Measurements from ENCODE around the gene ATP6AP2. TPM values are rescaled to one million over a fixed set of nuclear protein-coding genes. Genes with fewer than 3 reads are reported as not detected.

The ATP6AP2 gene
- total and polyA plus RNA-seq, 2 of the 13 experiments (the other 11 are each of a cell fraction or from before 2014, with no cell fraction given) = 55.6 to 108 TPM

GRCh38 chrX:40637687-40638086 is 56.9 kb downstream of the ATP6AP2 start:
- DNase-seq (ENCODE audit: low spot score) = no peak
- Histone ChIP-seq H3K9me3 (ENCODE audit: low read length) (no peaks in the 10 kb centered on the region), H3K4me2 (ENCODE audit: low read depth, low read length) (no peak overlapping the region), H3K36me3 (replicated peaks in 1 of 2; ENCODE audit: control insufficient read depth in 1 of 2, insufficient read depth in 2 of 2, low read length in 2 of 2) (peaks cover 3 to 24% of the 10 kb centered on the region in 2 experiments; a peak in 3 of 5 replicates), H3K27me3 (ENCODE audit: control insufficient read depth in 1 of 2, insufficient read depth in 2 of 2, low read length in 2 of 2) (no peaks in the 10 kb centered on the region), H4K20me1 (ENCODE audit: insufficient read depth, low read length) (no peaks in the 10 kb centered on the region), H3K27ac (ENCODE audit: extremely low read length, insufficient read depth, low read length) (no peak overlapping the region), H2AFZ (ENCODE audit: low read length) (no peak overlapping the region), H3K9ac (ENCODE audit: insufficient read depth, low read depth, low read length) (no peak overlapping the region), H3K4me1 (ENCODE audit: insufficient read depth, low read length) (no peaks in the 10 kb centered on the region), H3K79me2 (ENCODE audit: insufficient read depth, low read length) (no peaks in the 10 kb centered on the region), H3K4me3 (replicated peaks in 1 of 3; ENCODE audit: insufficient read depth in 1 of 3, low read depth in 2 of 3, low read length in 3 of 3) (no peak overlapping the region)
- in situ Hi-C loops (cut with HindIII; ENCODE audit: extremely low pct_ligation_motif_present, low pct_unique_long_range_greater_than_20kb) = no loop called here
- no peak for ATAC-seq
- ChIA-PET CTCF (ENCODE audit: low intra/inter-chr PET ratio, low total read pairs) (no interaction called here), POLR2A (no interaction called here)
- no peak for FAIRE-seq
- intact Hi-C loops (cut with micrococcal nuclease; ENCODE audit: unreplicated experiment) = no loop called here
- WGBS (ENCODE audit: low lambda C conversion rate) = 97% methylated on average over 3 of the region's 3 CpGs
- no TSS peak for BruUV-seq (replicated peaks)
- TF ChIP-seq ZNF563 (CRISPR knock-in tag; IDR thresholded peaks at IDR 0.05) (no peak), ZNF414 (CRISPR knock-in tag; IDR thresholded peaks at IDR 0.05) (no peak), ZBTB7B (CRISPR knock-in tag; IDR thresholded peaks at IDR 0.05) (no peak), ZNF530 (CRISPR knock-in tag; IDR thresholded peaks at IDR 0.05; ENCODE audit: low read depth) (no peak), KDM3A (CRISPR knock-in tag; IDR thresholded peaks at IDR 0.05; ENCODE audit: low read depth) (no peak), ZSCAN31 (CRISPR knock-in tag; IDR thresholded peaks at IDR 0.05; ENCODE audit: low read depth) (no peak)
- TF ChIP-seq, protein P1, sequence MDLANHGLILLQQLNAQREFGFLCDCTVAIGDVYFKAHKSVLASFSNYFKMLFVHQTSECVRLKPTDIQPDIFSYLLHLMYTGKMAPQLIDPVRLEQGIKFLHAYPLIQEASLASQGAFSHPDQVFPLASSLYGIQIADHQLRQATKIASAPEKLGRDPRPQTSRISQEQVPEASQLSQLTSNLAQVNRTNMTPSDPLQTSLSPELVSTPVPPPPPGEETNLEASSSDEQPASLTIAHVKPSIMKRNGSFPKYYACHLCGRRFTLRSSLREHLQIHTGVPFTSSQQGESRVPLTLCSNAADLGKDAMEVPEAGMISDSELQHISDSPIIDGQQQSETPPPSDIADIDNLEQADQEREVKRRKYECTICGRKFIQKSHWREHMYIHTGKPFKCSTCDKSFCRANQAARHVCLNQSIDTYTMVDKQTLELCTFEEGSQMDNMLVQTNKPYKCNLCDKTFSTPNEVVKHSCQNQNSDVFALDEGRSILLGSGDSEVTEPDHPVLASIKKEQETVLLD (CRISPR knock-in tag; IDR thresholded peaks at IDR 0.05; ENCODE audit: low read depth) = no peak
- TF ChIP-seq, protein P2, sequence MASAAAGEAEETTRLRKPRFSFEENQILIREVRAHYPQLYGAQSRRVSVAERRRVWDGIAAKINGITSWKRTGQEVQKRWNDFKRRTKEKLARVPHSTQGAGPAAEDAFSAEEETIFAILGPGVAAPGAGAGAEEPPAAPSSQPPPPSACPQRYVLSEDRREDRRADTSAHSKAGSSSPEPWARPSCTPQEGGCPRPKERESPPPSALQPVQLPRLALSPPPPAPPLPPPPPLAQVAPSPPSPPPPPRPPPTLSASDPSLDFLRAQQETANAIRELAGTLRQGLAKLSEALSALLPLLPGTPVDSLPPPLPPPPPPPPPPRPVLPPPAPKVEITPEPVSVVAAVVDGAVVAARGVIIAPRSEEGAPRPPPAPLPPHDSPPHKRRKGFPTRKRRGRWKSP (CRISPR knock-in tag; IDR thresholded peaks at IDR 0.05) = no peak
- TF ChIP-seq, protein P3, sequence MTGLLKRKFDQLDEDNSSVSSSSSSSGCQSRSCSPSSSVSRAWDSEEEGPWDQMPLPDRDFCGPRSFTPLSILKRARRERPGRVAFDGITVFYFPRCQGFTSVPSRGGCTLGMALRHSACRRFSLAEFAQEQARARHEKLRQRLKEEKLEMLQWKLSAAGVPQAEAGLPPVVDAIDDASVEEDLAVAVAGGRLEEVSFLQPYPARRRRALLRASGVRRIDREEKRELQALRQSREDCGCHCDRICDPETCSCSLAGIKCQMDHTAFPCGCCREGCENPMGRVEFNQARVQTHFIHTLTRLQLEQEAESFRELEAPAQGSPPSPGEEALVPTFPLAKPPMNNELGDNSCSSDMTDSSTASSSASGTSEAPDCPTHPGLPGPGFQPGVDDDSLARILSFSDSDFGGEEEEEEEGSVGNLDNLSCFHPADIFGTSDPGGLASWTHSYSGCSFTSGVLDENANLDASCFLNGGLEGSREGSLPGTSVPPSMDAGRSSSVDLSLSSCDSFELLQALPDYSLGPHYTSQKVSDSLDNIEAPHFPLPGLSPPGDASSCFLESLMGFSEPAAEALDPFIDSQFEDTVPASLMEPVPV (CRISPR knock-in tag; IDR thresholded peaks at IDR 0.05) = no peak
- TF ChIP-seq, protein P4, sequence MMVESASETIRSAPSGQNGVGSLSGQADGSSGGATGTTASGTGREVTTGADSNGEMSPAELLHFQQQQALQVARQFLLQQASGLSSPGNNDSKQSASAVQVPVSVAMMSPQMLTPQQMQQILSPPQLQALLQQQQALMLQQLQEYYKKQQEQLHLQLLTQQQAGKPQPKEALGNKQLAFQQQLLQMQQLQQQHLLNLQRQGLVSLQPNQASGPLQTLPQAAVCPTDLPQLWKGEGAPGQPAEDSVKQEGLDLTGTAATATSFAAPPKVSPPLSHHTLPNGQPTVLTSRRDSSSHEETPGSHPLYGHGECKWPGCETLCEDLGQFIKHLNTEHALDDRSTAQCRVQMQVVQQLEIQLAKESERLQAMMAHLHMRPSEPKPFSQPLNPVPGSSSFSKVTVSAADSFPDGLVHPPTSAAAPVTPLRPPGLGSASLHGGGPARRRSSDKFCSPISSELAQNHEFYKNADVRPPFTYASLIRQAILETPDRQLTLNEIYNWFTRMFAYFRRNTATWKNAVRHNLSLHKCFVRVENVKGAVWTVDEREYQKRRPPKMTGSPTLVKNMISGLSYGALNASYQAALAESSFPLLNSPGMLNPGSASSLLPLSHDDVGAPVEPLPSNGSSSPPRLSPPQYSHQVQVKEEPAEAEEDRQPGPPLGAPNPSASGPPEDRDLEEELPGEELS (CRISPR knock-in tag; IDR thresholded peaks at IDR 0.05) = no peak
